ENCODE results near the gene AMBRA1. TPM values are rescaled to one million over a fixed set of nuclear protein-coding genes. Genes with fewer than 3 reads are reported as not detected.

The AMBRA1 gene
- total and polyA plus RNA-seq, 2 of the 8 experiments (the other 6 are each of a cell fraction or from before 2014, with no cell fraction given), result 14.2 to 37.4 TPM

DNA sequence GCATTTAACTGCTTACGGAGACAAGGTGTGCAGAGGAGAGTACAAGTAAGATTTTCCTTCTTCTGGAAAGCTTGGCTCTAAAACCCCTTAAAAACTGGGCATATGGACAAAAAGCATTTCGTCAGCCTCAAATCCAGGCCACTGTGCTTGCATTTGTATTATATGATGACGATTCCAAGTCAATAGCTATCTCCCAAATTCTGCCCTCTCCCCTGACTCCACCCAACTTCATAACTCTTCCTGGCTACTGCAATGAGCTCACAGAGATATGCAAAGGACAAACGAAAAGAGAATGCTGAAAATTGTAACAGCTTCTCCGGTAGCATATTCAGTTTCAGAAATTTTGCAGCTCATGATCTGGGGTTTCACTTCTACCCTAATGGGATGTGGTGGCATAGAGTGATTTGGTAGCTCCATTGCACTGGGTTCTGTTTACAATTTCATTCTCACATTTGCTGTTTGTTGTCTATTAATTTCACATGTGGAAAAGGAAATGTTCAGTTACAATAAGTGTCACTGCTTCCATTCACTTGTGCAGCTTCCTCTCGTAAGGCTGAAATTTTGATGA is 156.6 kb downstream of the AMBRA1 start (continued):
- TF ChIP-seq KDM1A (IDR thresholded peaks at IDR 0.05; ENCODE audit: borderline replicate concordance, low read length) (no peak), BACH1 (IDR thresholded peaks at IDR 0.05; ENCODE audit: low read length) (no peak), EGR1 (IDR thresholded peaks at IDR 0.05; ENCODE audit: borderline replicate concordance, low read depth, low read length) (no peak), EP300 (IDR thresholded peaks at IDR 0.05; ENCODE audit: borderline replicate concordance in 1 of 2, low read depth in 2 of 2, low read length in 2 of 2) (no peak), BRCA1 (IDR thresholded peaks at IDR 0.05; ENCODE audit: low read depth, low read length) (no peak), NANOG (IDR thresholded peaks at IDR 0.05; ENCODE audit: insufficient read depth, low read depth, low read length, poor library complexity, severe bottlenecking) (no peak), TBP (IDR thresholded peaks at IDR 0.05; ENCODE audit: low read depth, low read length) (no peak), SUZ12 (IDR thresholded peaks at IDR 0.05; ENCODE audit: low read length) (no peak), CREB1 (IDR thresholded peaks at IDR 0.05) (no peak)
- TF ChIP-seq, protein P1, sequence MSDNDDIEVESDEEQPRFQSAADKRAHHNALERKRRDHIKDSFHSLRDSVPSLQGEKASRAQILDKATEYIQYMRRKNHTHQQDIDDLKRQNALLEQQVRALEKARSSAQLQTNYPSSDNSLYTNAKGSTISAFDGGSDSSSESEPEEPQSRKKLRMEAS (IDR thresholded peaks at IDR 0.05), result no peak
- TF ChIP-seq, protein P2, sequence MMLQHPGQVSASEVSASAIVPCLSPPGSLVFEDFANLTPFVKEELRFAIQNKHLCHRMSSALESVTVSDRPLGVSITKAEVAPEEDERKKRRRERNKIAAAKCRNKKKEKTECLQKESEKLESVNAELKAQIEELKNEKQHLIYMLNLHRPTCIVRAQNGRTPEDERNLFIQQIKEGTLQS (IDR thresholded peaks at IDR 0.05; ENCODE audit: insufficient read depth, low read depth, low read length), result no peak

Data from H1 (cell line).